ENCODE measurements around the gene RNF13.

- no peak for TF ChIP-seq CTCF (IDR thresholded peaks at IDR 0.05)
- no peak for TF ChIP-seq CREM (CRISPR knock-in tag; IDR thresholded peaks at IDR 0.05)
- no peak for TF ChIP-seq HMGA2 (CRISPR knock-in tag; IDR thresholded peaks at IDR 0.05)
- no peak for TF ChIP-seq TEAD4 (CRISPR knock-in tag; IDR thresholded peaks at IDR 0.05)
- TF ChIP-seq IRF2 (CRISPR knock-in tag; IDR thresholded peaks at IDR 0.05; ENCODE audit: borderline replicate concordance, low read depth) = no peak
- no peak for TF ChIP-seq NR2C2 (CRISPR knock-in tag; IDR thresholded peaks at IDR 0.05)
- TF ChIP-seq RELA (CRISPR knock-in tag; IDR thresholded peaks at IDR 0.05; ENCODE audit: borderline replicate concordance) = no peak
- no peak for TF ChIP-seq USF1 (CRISPR knock-in tag; IDR thresholded peaks at IDR 0.05)
- no peak for TF ChIP-seq TCF7 (CRISPR knock-in tag; IDR thresholded peaks at IDR 0.05; ENCODE audit: low read depth)
- TF ChIP-seq ATF2 (CRISPR knock-in tag; IDR thresholded peaks at IDR 0.05; ENCODE audit: borderline replicate concordance, low read depth) = no peak
- no peak for TF ChIP-seq SP1 (CRISPR knock-in tag; conservative IDR thresholded peaks at IDR 0.05)
- no peak for TF ChIP-seq ZNF416 (CRISPR knock-in tag; IDR thresholded peaks at IDR 0.05)
- no peak for TF ChIP-seq ZNF232 (CRISPR knock-in tag; IDR thresholded peaks at IDR 0.05)
Observed at GRCh38 chr3:149941946-149942345, 128.9 kb downstream of the RNF13 start.

Measured in WTC11 (cell line).